HG03280 (cell line): ENCODE data around the gene KPNA2.

Experiments used
- ATAC-seq: cut with Tn5 transposase; IDR thresholded peaks from one replicate; pipeline ENCODE4 v1.9.1; 2021; ENCODE audit warnings: mild to moderate bottlenecking, moderate library complexity; ENCODE audit not compliant: unreplicated experiment

KPNA2 gene

DNA sequence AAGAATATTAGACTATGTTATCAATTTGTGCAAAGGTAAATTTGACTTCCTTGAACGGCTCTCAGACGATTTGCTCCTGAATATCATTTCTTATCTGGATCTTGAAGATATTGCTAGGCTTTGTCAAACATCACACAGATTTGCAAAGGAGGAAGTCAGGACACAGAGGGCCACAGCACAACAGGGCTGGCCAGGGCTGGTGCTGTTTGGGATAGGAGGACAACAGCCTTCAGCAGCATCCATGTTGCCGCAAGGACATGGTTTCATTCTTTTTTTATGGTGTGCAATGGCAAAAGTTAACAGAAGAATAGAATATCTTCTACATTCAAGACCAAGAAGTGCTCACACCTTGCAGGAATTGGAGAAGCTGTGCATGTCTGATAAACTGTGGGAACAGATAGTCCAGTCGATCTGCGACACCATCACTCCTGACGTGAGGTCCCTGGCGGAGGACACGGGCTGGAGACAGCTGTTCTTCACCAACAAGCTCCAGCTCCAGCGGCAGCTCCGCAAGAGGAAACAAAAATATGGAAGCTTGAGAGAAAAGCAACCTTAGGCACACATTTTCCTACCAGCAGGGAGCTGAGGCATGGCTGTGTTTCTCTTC lies 59.8 kb downstream of the KPNA2 start:
- no peak for ATAC-seq

DNA sequence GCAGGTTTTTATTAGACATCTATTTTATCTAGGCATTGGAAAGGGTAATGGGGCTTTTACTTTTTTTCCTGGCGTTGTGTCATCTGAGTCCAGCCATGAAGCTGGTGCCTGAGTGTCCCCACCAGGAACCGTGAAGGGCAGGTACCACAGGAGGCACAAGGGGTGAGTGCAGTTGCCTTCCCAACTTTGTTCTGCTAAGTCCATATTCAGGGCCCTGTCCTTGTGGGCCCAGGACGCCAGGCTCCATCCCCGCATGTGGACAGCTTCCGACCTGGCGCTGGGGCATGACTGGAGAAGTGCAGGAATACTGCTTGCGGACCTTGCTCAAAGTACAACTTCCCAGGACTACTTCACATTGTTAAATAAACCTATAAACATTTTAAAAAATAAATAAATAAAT lies 60.6 kb downstream of the KPNA2 start:
- no peak for ATAC-seq
